CD4-positive, alpha-beta T cell treated with Interleukin-6 at 100 ng/mL for 8 hours (primary cell): ENCODE data around the gene POT1.
"Not testable (repeated sequence)": the region's sequence is repeated elsewhere in the genome, so short reads cannot be mapped to it uniquely, and the experiment has no call there.

Experiments
- DNase-seq: peaks from one replicate; pipeline ENCODE4 v3.0.0-alpha.2; 2020; ENCODE audit warnings: mixed read lengths, low spot score

The POT1 gene, protein sequence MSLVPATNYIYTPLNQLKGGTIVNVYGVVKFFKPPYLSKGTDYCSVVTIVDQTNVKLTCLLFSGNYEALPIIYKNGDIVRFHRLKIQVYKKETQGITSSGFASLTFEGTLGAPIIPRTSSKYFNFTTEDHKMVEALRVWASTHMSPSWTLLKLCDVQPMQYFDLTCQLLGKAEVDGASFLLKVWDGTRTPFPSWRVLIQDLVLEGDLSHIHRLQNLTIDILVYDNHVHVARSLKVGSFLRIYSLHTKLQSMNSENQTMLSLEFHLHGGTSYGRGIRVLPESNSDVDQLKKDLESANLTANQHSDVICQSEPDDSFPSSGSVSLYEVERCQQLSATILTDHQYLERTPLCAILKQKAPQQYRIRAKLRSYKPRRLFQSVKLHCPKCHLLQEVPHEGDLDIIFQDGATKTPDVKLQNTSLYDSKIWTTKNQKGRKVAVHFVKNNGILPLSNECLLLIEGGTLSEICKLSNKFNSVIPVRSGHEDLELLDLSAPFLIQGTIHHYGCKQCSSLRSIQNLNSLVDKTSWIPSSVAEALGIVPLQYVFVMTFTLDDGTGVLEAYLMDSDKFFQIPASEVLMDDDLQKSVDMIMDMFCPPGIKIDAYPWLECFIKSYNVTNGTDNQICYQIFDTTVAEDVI

DNA sequence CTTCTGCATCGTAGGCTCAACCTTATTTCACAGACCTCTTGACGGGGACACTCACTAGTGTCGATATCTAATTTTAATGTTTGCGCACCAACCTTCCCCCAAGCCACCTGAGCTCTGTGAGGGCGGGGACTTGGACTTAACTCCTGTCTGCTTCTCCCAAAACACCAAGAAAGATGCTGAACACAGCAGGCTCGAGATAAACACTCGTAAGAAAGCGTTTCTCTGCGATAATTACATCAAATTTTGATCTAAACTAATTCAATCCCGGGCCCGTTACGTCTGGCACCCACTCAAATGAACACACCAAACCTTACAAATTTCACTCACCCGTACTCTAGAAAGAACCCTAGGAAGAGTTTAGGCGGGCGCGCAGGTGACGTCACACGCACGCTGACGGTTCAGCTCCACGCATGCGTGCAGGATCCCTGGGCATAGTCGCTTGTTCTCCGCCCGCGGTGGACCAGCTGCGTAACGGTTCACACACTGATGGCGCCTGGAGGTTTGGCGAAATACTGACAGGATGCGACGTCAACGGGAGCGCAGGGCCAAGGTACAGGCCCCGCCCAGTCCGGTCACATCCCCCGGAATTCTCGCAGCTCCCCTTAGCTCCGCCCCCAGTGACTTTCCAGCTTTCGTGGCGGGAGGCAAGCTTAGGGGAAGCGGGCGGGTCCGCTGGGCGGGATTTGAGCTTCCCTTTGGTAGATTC, at the start of gene POT1:
Gene POT1, minus strand, starts transcription at position 359 of the 706 bp plus-strand sequence. CDS start 32,652 bp downstream, outside the sequence.
- DNase-seq: peak; percentile 98

DNA sequence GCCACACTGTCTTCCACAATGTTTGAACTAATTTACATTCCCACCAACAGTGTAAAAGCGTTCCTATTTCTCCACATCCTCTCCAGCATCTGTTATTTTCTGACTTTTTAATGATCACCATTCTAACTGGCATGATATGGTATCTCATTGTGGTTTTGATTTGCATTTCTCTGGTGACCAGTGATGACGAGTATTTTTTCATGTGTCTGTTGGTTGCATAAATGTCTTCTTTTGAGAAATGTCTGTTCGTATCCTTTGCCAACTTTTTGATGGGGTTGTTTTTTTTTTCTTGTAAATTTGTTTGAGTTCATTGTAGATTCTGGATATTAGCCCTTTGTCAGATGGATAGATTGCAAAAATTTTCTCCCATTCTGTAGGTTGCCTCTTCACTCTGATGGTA, 45.5 kb upstream of the POT1 start:
- DNase-seq: not testable (repeated sequence)

DNA sequence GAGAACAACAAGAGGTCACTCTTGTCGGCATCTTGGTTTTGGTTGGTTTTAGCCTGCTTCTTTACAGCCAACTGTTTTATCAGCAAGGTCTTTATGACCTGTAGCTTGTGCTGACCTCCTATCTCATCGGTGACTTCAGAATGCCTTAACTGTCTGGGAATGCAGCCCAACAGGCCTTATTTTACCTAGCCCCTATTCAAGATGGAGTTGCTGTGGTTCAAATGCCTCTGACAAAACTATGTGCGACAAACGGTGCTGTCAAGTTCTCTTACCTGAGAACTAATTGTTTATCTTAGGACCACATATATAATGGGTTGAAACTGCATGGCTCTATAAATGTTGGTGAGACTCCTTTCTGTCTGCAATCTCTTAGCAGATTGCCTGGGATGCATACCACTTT, 35.9 kb upstream of the POT1 start:
- DNase-seq: no peak

DNA sequence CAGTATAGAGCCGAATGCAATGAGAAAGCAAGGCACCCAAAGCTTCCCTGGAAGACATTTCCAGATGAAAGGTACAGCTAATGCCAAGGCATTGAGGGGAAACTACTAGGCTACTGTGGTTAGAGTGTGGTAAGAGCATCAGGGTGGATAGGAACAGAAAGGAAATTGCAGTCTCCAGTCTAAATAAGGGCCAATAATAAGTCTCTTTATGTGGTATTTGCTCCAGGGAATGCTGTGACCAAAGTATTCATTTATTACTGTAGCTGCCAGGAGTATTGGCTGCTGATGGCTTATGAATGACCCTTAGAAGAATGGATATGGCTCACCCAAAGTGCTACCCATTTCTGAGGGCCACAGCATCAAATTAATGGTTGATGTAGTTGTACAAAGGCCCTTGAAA, 30.1 kb upstream of the POT1 start:
- no peak for DNase-seq

DNA sequence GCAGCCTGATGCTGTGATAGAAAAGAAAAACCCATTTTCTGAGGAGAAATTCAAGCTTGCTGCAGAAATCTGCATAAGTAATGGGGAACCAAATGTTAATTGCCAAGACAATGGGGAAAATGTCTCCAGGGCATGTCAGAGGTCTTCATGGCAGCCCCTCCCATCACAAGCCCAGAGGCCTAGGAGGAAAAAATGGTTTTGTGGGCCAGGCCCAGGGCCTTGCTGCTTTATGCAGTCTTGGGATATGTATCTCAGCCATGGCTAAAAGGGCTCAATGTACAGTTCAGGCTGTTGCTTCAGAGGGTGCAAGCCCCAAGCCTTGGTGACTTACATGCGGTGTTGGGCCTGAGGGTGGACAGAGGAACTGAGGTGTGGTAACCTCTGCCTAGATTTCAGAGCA, 28.3 kb upstream of the POT1 start:
- not testable (repeated sequence) for DNase-seq

DNA sequence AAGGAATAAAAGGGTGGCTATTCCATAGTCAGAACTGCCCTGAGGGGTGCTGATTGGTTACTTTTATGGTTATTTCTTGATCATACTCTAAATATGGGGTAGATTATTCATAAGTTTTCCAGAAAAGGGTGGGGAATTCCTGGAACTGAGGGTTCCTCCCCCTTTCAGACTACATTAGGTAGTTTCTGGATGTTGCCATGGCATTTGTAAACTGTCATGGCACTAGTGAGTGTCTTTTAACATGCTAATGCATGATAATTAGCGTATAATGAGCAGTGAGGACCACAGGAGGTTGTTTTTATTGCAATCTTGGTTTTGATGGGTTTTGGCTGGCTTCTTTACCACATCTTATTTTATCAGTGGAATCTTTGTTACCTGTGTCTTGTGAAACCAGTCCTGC, 26.5 kb upstream of the POT1 start:
- no peak for DNase-seq

DNA sequence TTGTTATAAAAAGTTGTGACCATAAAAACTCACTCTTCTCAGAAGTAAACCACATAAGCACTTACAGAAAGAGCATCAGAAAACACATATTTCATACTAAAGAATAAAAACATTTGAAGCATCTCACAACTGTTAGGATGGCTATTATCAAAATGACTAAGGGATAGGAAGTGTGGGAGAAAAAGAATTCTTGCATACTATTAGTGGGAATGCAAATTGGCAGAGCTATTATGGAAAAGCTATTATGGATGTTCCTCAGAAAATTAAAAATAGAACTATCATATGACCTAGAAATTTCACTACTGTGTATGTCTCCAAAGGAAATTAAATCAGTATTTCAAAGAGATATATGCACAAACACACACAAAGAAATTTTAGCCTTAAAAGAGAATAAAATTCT, 25.2 kb upstream of the POT1 start:
- DNase-seq: no peak

DNA sequence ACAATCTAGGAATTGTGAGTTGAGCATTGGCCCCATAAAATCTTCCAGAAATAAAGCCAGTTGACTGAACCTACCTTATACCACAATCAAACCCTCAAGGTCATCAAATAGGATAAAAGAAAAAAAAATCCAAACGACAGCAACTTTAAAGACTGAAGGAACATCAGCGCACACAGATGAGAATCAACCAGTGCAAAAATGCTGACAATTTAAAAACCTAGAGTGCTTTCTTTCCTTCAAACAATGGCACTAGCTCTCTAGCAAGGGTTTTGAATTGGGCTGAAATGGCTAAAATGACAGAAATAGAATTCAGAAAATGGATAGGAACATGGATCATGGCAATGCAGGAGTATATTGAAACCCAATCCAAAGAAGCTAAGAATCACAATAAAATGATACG, 16.1 kb upstream of the POT1 start:
- no peak for DNase-seq

DNA sequence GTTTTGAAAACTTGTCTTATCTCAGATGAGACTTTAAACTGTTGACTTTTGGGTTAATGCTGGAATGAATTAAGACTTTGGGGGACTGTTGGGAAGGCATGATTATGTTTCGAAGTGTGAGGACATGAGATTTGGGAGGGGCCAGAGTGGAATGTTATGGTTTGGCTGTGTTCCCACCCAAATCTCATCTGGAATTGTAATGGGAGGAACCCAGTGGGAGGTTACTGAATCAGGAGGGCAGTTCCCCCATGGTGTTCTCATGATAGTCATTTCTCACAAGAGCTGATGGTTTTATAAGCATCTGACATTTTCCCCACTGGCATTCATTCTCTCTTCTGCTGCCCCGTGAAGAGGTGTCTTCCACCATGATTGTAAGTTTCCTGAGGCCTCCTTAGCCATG, 13.8 kb upstream of the POT1 start:
- DNase-seq: no peak

DNA sequence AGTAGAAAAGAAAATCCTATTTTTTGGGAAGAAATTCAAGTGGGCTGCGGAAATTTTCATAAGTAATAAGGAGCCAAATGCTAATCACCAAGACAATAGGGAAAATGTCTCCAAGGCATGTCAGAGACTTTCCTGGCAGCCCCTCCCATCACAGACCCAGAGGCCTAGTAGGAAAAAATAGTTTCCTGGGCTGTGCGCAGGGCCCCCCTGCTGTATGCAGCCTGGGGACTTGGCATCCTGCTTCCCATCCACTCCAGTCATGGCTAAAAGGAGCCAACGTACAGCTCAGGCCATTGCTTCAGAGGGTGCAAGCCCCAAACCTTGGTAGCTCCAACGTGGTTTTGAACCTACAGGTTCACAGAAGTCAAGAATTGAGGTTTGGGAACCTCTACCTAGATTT, 12.8 kb upstream of the POT1 start:
- no peak for DNase-seq

DNA sequence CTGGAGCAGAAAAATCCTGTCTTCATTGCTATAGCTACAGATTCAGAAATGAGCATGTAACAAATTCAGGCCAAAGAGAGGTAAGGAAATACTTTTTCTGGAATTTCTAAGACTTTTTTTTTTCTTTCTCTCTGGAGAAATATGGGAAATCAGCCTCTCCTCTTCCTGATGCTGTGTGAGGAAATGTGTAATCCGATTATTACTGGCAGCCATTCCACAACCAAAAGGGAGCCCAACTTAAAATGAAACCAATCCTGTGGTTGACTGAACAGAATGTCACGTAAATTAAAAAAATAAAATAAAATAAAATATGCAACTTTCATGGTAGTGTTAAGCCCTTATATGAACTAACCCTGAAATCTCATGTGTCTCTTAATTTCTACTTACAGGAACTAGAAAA, 10.7 kb upstream of the POT1 start:
- DNase-seq: no peak

DNA sequence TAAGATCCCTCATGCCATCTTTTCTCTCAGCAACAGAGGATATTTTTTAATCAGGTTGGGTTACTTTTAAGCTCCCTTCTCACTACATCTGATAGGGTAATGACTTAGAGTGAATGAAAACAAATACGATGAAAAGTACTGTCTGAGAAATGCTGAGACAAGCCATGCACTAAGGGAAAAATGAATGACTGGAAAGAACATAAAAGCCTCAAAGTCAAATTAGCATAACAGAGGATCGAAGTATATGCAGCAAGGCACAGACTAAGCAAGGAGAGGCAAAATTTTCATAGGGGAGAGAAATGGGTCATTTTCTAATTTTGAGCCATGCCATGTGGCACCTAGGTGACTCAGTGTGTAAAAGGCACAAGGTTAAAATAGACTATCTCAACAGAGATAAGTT, 8.5 kb upstream of the POT1 start:
- no peak for DNase-seq

DNA sequence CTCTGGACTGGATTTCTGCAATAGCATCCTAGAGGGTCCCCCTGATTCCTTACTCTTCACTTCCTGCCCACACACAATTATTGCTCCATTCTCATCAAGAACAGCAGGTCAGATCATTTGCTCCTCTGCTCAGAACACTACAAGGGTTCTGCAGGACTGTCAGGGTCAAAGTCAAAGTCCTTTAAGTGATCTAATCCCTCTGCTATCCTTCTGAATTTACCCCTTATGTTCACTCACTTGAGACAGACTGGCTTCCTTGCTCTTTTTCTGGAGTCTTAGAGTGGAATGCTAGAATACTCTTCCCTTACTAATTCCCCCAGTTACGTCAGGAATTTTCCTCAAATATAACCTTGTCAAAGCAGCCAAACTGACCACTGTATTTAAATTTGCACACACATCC, 7.5 kb upstream of the POT1 start:
- no peak for DNase-seq

DNA sequence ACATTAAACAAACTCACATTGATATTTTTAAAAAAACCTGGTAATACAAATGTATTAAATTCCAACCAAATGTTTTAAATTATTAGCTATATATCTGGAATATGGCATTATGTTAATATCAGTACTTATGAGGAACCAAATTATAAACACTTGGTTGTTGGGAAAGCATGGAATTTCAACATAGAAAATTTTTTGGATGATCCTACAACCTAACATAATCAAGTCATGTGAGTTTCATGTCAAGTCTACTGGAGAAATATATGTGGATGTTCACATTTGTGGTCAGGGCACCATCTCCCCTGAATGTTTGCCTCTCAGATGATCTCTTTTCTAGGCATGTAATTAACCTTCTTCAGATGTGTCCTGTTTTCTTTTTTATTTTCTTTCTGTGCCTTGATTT, 5.2 kb upstream of the POT1 start:
- no peak for DNase-seq

DNA sequence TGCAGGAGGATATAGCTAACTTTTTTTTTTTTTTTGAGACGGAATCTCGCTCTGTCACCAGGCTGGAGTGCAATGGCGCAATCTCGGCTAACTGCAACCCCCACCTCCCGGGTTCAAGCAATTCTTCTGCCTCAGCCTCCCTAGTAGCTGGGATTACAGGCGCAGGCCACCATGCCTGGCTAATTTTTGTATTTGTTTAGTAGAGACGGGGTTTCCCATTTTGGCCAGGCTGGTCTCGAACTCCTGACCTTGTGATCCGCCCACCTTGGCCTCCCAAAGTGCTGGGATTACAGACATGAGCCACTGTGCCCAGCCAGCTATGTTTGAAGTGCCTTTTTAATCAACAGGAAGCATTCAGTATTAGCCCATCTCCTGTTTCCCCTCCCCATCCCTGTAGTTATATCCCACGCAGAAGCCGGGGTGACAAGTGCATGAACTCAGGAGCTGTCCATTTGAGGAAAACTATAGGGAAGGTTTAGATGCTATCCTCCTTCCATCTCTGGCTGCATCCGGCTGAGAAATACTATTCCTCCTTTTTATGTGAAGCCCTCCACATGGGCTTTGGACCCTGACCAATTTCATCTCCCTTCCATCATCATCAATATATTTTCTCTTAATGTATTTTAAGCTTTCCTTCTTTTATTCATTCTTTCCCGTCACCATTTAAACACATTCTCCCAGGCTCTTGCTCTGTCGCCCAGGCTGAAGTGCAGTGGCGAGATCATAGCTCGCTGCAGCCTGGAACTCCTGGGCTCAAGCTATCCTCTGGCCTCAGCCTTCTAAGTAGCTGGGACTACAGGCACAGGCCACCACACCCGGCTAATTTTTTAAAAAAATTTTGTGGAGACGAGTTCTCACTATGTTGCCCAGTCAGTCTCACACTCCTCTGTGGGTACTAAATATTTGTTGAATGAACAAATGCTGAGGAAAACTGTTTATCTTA, 1.3 kb upstream of the POT1 start:
- no peak for DNase-seq

DNA sequence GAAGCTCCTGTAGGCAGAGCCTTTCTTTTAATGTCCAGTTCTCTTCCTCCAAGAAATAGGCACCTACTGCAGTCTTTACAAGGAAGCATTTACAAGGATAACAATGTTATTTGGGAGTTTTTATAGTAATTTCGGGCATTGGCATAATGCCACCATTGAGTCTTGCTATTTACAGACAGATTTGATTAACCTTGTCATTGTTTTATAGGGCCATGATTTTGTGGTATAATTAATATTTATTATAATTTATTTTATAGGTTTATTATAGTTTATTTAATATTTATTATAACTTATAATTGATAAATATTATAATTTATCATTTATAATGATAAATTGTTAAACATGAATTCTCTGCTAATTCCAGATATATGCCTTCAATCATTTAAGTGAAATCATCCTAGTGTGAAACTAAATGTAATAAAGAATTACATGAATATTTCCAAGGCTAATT, 573 bp upstream of the POT1 start:
- no peak for DNase-seq

DNA sequence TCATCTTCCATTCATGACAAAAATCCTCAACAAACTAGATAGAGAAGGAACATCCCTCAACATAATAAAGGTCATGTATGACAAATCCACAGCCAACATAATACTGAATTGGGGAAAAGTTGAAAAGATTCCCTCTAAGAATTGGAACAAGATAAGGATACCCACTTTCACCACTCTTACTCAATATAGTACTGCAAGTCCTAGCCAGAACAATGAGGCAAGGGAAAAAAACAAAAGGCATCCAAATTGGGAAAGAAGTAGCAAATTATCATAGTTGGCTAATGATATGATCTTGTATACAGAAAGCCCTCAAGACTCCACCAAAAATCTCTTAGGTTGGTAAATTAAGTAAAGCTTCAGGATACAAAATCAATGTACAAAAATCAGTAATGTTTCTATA, 4.7 kb downstream of the POT1 start:
- no peak for DNase-seq

DNA sequence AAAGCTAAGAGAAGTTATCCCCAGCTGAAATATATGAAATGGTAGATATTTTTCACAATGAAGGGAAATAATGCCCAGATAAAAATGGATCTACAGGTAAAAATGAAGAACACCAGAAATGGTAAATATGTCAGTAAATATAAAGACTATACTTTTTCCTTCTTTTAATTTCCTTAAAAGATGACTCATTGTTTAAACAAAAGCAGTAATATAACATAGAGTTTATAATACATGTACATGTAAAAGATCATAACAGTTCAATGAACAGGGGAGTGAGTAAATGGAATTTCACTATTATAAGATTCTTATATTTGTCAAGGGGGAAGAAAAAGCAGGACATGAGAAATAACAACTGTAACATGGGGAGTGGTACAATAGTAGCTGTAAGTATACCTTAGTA, 7.4 kb downstream of the POT1 start:
- no peak for DNase-seq

DNA sequence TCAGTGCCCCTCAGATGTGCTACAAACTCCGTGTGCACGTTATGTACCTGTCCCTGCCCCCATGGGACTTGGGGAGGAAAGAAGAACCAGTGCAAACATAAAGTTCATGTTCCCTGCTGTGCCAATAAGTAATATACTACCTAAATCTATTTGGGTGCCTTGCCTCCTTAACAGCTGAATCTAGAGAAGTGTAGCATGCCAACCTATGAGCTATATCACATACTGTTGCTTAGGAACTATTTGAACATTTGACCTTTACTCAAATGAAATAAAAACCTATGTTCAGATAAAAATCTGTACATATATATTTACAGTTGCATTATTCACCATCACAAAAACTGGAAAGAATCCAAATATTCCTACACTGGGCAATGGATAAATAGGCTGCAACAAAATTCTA, 9.8 kb downstream of the POT1 start:
- no peak for DNase-seq

DNA sequence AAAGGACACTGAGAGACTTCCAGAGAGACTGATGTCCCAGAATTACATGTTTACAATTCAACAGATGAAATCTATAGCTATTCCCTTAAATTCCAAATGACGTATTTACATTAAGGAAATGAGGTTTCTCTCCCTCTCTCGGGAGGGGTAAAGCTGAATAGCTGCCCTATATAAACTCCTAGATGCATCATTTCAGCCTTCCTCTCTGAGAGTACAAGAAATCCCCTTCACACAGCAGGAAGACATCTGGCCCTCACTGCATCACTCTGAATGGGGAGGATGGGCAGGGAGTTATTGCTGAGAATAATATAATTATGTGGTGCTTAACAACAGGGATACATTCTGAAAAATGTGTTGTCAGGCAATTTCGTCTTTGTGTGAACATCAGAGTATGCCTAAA, 11.0 kb downstream of the POT1 start:
- no peak for DNase-seq

DNA sequence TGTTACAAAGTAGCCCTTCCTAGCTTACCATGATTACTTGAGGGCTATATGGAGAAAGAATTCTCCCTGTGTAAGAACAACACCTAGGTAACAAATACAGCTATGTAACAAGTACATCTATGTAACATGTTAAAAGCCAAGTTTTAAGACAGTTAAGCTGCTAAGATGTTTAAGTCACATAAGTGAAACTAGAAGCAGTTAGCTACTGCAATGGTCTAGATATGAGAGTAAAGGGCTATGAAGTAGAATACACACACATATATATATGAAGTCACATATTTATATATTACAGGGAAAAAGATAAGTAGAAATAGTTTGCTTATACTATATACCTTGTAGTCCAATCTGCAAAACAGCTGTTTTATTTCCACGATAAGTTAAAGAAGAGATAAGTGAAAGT, 14.4 kb downstream of the POT1 start:
- DNase-seq: no peak

DNA sequence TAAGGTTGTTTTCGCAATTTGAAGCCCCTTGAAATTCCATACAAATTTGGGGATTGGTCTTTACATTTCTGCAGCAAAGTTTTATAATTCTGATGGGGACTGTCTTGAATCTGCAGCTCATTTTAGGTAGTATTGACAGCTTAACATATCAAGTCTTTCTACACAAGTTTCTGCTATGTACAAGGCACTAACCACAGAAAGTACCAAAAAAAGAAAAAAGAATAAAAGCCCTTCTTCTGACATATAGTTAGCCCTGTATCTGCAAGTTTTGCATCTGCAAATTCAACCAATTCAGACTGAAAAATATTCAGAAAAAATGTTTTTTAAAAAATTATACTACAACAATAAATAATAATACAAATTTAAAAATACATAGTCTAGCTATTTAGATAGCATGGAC, 15.3 kb downstream of the POT1 start:
- no peak for DNase-seq
